ENCODE measurements around the gene LCNL1. TPM values are rescaled to one million over a fixed set of nuclear protein-coding genes. Genes with fewer than 3 reads are reported as not detected.

Gene LCNL1
- total RNA-seq, 1 experiment from 2014 or later: 0.41 TPM

GRCh38 chr9:136961279-136962065, 21.3 kb upstream of the LCNL1 start:
- Histone ChIP-seq H3K36me3 (ENCODE audit: low read depth) (no peaks in the 10 kb centered on the region), H2AFZ (no peak overlapping the region), H3K4me1 (replicated peaks; ENCODE audit: insufficient read depth) (peaks cover 10% of the 10 kb centered on the region), H3K27me3 (ENCODE audit: insufficient read depth, low read depth) (no peaks in the 10 kb centered on the region), H3K9me3 (ENCODE audit: insufficient read depth, low read depth) (no peaks in the 10 kb centered on the region), H3K27ac (no peak overlapping the region), H3K4me2 (no peak overlapping the region), H3K9me2 (ENCODE audit: insufficient read depth) (no peaks in the 10 kb centered on the region), H4K20me1 (ENCODE audit: insufficient read depth) (no peaks in the 10 kb centered on the region), H3F3A (ENCODE audit: insufficient read depth, low read depth) (peaks cover 8% of the 10 kb centered on the region; the same call in 1 of the 2 replicates), H3K4me3 (no peak overlapping the region), H3K79me2 (ENCODE audit: low read depth) (no peaks in the 10 kb centered on the region)
- CTCF ChIA-PET: no interaction called here
- no peak for TF ChIP-seq CTCF (conservative IDR thresholded peaks at IDR 0.05)
- TF ChIP-seq EZH2 (IDR thresholded peaks at IDR 0.05; ENCODE audit: low read depth): no peak
- DNase-seq: no peak
- POLR2A ChIA-PET (ENCODE audit: unreplicated experiment): no interaction called here
- BruUV-seq (replicated peaks): no TSS peak
- intact Hi-C loops (cut with micrococcal nuclease; ENCODE audit: unreplicated experiment): no loop called here

- POLR2A ChIA-PET (ENCODE audit: unreplicated experiment): interaction anchor here (0.5 to 0.9 kb wide), 2 partner anchors 8 to 115 kb away, joined by 6 read pairs; no protein-coding TSS in a partner anchor
Measured at GRCh38 chr9:136962163-136962562, 20.6 kb upstream of the LCNL1 start.

GRCh38 chr9:136962701-136963248, 20.0 kb upstream of the LCNL1 start:
- intact Hi-C loops (cut with micrococcal nuclease; ENCODE audit: unreplicated experiment): no loop called here
- H3K4me2 ChIP-seq: no peak overlapping the region
- no peaks in the 10 kb centered on the region for H4K20me1 ChIP-seq (ENCODE audit: insufficient read depth)
- TF ChIP-seq CTCF (conservative IDR thresholded peaks at IDR 0.05): no peak
- no peak for TF ChIP-seq EZH2 (IDR thresholded peaks at IDR 0.05; ENCODE audit: low read depth)
- peaks cover 10% of the 10 kb centered on the region for H3K4me1 ChIP-seq (replicated peaks; ENCODE audit: insufficient read depth)
- no peaks in the 10 kb centered on the region for H3K9me3 ChIP-seq (ENCODE audit: insufficient read depth, low read depth)
- no peaks in the 10 kb centered on the region for H3K36me3 ChIP-seq (ENCODE audit: low read depth)
- H2AFZ ChIP-seq: no peak overlapping the region
- H3K79me2 ChIP-seq (ENCODE audit: low read depth): no peaks in the 10 kb centered on the region
- DNase-seq: no peak
- no peak overlapping the region for H3K27ac ChIP-seq
- peaks cover 8% of the 10 kb centered on the region; the same call in 1 of the 2 replicates for H3F3A ChIP-seq (ENCODE audit: insufficient read depth, low read depth)
- POLR2A ChIA-PET (ENCODE audit: unreplicated experiment): interaction anchor here (0.5 to 0.9 kb wide), 2 partner anchors 9 to 116 kb away, joined by 6 read pairs; no protein-coding TSS in a partner anchor
- H3K4me3 ChIP-seq: no peak overlapping the region
- H3K27me3 ChIP-seq (ENCODE audit: insufficient read depth, low read depth): no peaks in the 10 kb centered on the region
- no peaks in the 10 kb centered on the region for H3K9me2 ChIP-seq (ENCODE audit: insufficient read depth)
- CTCF ChIA-PET: interaction anchor here (0.5 kb wide), 1 partner anchor 58 kb away, joined by 3 read pairs; no protein-coding TSS in a partner anchor
- no TSS peak for BruUV-seq (replicated peaks)

More at GRCh38 chr9:136962163-136962562, 20.6 kb upstream of the LCNL1 start:
- no peak overlapping the region for H2AFZ ChIP-seq
- peaks cover 10% of the 10 kb centered on the region for H3K4me1 ChIP-seq (replicated peaks; ENCODE audit: insufficient read depth)
- no peak overlapping the region for H3K27ac ChIP-seq
- H3K9me2 ChIP-seq (ENCODE audit: insufficient read depth): no peaks in the 10 kb centered on the region
- intact Hi-C loops (cut with micrococcal nuclease; ENCODE audit: unreplicated experiment): no loop called here
- CTCF ChIA-PET: no interaction called here
- no peak overlapping the region for H3K4me3 ChIP-seq
- no peaks in the 10 kb centered on the region for H3K9me3 ChIP-seq (ENCODE audit: insufficient read depth, low read depth)
- H3K4me2 ChIP-seq: no peak overlapping the region
- BruUV-seq (replicated peaks): no TSS peak
- H3F3A ChIP-seq (ENCODE audit: insufficient read depth, low read depth): peaks cover 8% of the 10 kb centered on the region; the same call in 1 of the 2 replicates
- no peak for DNase-seq
- H3K27me3 ChIP-seq (ENCODE audit: insufficient read depth, low read depth): no peaks in the 10 kb centered on the region
- no peaks in the 10 kb centered on the region for H3K79me2 ChIP-seq (ENCODE audit: low read depth)
- H4K20me1 ChIP-seq (ENCODE audit: insufficient read depth): no peaks in the 10 kb centered on the region
- no peak for TF ChIP-seq CTCF (conservative IDR thresholded peaks at IDR 0.05)
- TF ChIP-seq EZH2 (IDR thresholded peaks at IDR 0.05; ENCODE audit: low read depth): no peak
- H3K36me3 ChIP-seq (ENCODE audit: low read depth): no peaks in the 10 kb centered on the region
